NCI-H2227 (cell line): ENCODE results near the gene OTUB1.
"Not testable (repeated sequence)": the region's sequence is repeated elsewhere in the genome, so short reads cannot be mapped to it uniquely, and the experiment has no call there.

Source experiments
- DNase-seq: peaks from one replicate; lab custom pipeline; 2025; ENCODE audit not compliant: unreplicated experiment; lab: John Stamatoyannopoulos, UW

Gene OTUB1, protein sequence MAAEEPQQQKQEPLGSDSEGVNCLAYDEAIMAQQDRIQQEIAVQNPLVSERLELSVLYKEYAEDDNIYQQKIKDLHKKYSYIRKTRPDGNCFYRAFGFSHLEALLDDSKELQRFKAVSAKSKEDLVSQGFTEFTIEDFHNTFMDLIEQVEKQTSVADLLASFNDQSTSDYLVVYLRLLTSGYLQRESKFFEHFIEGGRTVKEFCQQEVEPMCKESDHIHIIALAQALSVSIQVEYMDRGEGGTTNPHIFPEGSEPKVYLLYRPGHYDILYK

DNA sequence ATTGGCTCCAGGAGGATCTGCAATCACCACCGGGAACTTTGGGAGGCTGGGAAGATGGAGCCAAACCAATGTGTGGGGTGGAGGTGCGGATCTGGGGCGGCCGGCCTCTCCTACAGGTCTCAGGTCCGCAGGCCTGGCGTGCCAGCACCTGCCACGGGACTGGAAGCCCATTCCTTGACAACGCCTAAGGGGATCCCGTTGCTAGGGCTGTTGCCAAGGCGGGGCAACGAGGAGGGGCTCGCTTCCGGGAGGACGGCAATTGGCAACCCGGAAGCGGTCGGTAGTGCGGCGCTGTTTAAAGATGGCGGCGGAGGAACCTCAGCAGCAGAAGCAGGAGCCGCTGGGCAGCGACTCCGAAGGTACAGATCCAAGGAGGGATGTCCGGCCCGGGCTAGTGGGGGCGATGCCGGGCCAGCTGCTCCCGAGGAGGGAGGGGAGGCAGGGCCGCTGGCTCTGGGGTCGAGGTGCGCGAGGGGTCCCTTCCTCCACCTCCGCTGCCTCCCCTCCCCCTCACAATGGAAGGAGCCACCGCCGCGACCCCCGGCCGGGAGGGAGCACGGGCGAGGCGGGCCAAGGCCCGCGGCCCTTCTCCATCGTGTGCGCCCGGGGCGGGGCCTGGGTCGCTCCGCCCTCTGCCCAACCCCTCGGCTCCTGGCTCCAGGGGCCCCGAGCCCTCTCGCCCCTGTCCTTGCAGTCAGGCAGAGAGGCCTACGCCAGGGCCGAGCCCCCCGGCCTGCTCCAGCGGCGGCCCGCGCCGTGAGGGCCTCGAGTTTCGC lies at the start of gene OTUB1:
Gene OTUB1 (plus strand): TSS at position 283 of the 776 bp plus-strand sequence. CDS start 19 bp downstream, at position 302.
- DNase-seq: peak; percentile 97

DNA sequence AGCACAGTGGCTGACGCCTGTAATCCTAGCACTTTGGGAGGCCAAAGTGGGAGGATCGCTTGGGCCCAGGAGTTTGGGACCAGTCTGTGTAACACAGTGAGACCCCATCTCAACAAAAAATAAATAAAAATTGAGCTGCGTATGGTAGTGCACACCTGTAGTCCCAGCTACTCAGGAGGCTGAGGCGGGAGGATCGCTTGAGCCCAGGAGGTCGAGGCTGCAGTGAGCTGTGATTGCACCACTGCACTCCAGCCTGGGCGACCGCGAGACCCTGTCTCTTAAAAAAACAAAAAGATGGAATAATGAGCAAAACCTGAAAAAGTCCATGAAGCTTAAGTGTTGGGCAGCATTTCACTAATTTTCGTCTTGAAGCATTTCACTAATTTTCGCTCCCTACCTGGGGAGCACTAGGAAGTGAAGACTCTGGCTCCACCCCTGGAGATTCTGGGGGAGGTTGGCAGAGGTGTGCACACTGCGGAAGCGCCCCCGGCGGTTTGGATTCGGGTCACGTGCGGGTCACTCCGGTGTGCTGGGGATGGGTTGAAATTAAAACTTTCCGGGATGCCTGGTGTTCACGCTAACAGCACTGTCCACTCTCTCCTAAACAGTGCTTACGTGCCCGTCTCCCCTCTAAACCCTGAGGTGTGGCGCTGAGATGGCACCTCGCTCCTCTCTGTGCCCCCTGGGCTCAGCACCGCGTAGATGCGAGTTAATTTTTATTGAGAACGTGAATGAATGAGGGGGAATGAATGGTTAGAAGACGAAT lies 48.3 kb upstream of the OTUB1 start:
- DNase-seq: peak; percentile 67

DNA sequence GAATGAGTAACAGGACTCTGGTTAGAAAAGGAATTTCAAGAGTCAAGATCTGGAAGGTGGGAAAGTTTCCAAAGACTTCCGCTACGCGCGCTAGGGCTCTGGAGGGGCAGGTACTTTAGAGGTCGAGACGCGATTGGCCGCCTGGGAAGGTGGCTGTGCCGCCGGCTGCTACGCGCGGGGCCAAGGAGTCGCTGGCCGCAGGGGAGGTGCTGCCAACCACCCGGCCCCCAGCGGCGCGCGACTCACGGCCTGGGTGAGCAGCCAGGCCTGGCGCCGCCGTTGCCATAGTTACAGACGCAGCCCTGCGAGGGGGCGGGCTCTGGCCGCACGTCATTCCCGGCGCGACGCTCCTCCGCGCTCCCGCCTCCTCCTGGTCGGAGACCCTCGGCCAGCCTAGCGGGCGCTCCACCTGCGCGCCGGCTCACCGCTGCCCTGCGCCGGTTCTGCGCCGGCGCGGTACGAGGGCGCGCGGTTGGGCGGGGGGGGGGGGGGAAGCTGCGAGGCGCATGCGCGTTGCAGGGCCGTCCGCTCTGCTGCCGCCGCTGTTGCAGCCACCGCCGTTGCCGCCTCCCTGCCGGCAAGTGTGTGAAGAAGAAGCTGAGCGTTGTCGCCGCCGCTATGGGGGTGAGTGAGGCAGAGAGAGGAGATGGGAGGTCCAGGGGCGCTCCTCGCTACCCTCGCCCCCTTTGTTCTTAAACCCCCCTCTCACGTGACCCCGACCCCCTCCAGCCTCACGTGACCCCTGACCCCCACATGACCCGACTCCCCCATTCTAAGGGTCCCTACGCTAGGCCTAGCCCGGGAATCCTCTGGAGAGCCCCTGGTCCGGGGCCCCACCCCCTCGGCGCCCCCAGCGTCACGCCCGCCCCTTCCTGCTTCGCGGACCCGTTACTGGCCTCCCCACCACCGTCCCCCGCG lies 47.5 kb upstream of the OTUB1 start, which contains the start of gene NAA40:
Gene NAA40 (plus strand): TSS at position 524 of the 918 bp plus-strand sequence. CDS start 95 bp downstream, at position 619.
- DNase-seq: peak; percentile 98

DNA sequence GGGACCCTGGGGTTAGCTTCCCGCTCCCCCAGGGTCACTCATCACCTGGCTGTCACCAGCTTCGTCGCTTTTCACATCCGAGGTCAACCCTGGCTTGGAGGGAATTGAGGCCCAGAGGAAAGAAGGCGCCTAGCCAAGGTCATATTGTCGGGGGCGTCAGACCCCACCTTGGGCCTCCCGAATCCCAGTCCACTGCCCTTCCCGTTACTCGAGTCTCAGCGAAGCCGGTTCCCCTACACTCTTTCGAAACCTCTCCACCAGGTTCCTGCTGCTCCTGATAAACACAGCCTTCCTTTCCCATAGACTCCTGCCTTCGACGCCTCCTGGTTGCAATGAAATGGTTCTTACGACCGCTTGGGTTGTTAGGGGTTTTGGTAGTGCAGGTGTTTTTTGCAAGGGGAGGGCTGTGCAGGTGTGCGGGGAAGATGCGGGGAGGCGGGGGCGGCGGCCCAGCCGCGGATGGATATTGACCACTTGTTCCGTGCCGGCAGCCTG lies 46.8 kb upstream of the OTUB1 start:
- DNase-seq: peak; percentile 54

DNA sequence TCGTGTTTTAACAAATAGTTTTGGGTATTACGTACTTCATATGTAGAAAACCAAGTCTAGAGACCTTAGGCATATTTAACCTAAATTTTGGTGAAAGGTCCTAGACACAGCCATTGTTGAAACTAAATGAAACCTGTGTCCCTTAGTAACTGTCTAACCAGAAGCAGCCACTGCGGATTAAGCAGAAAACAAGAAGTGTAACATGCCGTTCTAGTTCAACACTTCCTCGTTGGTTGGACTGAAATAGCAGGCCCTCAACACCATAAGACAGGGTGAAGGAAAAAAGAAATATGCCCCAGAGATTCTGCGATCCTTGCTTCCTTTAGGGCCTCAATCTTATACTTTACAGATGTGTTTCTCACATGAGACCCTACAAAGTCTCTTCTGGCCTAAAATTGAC lies 45.5 kb upstream of the OTUB1 start:
- no peak for DNase-seq

DNA sequence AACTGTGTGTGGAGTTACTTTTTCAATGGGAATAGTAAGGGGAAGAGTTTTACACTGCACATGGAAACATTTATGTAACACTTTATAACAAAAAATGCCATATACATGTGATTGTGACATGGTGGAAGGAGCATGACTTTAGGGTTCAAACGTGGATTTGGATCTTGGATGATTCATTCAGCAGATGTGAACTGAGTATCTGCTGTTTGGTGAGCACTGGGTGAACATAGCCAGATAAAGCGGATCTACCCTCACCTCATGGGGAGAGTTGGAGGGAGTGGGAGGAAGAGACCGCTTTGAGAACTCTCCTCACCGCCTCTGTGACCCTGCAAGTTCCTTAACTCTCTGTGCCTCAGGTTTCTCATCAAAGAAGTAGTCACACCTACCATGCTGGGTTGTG lies 44.3 kb upstream of the OTUB1 start:
- DNase-seq: no peak

DNA sequence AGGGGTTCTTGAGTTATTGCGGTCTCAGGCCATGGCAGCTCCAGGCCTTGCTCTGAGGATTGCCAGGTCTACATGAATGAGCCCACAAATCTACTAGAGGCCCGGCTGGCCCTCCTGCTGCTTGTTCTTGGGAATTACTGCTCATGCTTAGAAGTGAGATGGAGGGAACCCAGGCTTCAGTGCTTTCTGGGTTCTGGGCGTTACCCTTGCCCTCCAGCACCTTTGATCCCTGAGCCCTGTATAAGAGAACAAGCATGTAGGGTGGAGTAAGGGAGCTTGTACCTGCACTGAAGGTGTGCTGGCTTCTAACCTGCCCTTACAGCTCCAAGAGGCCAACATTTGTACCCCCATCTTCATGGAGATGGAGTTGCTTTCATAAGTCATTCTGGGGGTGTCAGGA lies 43.4 kb upstream of the OTUB1 start:
- no peak for DNase-seq

DNA sequence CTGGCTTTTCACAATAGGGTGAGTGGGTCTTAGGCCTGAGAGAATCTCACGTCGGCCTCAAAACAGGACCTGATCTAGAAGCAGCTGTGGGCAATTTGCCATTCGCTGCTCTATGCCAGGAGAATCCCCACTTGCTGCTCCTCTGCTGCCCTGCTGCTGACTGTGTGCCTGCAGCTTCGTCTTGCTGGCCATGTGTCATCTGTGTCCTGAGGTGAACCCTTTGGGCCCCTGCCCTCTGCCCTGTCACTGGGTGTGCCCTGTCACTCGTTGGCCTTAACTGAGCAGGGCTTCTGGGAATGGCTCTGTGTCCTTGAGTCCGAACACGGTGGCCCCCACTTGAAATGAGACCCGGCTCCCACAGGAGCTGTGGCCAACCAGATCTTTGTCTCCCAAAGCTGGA lies 41.3 kb upstream of the OTUB1 start:
- DNase-seq: no peak

DNA sequence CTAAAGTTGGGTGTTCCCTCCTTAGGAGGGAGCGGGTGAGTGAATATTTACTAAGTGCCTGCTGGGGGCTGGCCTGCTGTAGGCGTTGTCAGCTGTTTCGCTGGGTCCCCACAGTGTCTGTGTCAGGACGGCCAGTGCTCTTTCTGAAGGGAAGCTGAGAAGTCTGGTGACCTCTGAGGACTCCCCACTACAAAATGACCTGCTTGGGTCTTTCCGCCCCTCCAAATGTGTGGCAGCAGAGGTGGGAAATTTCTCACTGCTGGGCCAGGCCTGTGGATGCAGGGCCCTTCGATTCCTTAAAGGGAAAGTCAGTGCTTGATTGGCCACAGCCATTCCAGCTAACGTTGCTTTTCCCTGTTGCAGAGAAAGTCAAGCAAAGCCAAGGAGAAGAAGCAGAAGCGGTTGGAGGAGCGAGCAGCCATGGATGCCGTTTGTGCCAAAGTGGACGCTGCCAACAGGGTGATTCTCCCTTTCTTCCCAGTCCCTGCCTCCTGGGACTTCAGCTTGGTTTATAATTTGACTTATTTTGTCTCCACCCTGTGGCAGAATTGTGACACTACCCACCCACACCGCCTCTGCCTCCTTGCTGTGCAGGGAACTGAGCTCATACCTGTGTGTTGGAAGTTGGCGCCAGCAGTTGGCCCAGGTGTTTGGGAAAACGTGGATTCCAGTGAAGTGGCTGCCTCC lies 40.6 kb upstream of the OTUB1 start:
- peak; percentile 80 for DNase-seq

DNA sequence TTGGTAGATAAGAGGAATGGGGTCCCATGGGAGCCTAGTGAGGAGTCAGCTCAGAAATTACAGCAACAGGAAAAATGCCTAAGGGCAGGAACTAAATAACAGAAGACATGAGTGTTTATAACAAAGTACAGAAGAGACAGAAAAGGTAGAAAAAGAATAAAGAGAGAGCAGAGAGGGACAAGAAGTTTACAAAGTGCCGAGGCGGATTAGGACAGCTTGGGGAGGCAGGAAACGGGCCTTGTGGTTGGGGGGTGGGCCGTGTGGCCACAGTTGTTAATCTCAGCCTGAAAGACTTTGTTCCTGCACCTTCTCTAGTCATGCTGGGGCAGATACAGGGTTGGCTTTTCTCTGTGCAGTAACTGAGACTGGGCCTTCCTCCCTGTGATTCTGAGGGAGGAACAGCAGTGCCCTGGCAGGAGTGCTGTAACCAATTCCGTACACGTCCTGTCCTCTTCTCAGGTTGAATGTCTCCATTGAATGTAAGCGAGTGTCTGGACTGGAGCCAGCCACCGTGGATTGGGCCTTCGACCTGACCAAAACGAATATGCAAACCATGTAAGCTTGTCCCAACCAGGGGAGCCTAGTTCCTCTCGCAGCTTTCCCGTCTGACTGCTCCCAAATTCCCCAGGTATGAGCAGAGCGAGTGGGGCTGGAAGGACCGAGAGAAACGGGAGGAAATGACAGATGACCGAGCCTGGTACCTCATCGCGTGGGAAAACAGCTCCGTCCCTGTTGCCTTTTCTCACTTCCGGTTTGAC lies 34.3 kb upstream of the OTUB1 start:
- DNase-seq: no peak

DNA sequence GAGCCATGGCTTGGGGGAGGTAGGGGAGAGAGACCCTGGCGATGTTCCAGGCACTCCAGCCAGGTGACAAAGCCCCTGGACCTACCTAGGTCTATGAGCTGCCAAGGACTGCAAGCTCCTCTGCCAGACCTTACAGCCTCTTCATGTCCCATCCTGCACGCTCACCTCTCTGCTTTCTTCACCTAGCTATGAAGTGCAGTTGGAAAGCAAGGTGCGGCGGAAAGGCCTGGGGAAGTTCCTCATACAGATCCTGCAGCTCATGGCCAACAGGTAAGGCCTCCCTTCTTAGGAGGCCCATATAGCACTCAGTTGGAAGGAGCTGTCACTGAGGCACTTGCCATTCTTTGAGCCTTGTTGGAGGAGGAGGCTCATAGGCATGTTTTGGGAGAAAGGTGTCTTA lies 33.7 kb upstream of the OTUB1 start:
- DNase-seq: no peak

DNA sequence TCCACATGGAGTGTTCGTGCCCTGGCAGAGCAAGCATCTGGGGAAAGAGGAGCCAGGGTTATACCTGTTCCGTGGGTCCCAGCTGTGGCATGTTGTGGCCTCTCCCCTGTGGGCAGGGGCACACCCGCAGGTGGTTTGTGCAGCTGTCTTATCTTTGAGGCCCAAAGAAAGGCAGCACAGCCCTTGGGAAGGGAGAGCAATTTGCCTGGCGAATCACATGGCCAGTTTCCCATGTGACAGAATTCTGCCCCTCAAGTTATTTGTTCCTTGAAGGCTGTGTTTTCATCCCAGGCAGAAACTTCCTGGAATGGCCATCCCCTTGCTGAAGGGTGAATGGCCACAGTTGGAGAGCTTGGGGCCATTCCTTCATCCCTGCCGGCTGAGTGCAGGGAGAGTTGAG lies 28.2 kb upstream of the OTUB1 start:
- no peak for DNase-seq

DNA sequence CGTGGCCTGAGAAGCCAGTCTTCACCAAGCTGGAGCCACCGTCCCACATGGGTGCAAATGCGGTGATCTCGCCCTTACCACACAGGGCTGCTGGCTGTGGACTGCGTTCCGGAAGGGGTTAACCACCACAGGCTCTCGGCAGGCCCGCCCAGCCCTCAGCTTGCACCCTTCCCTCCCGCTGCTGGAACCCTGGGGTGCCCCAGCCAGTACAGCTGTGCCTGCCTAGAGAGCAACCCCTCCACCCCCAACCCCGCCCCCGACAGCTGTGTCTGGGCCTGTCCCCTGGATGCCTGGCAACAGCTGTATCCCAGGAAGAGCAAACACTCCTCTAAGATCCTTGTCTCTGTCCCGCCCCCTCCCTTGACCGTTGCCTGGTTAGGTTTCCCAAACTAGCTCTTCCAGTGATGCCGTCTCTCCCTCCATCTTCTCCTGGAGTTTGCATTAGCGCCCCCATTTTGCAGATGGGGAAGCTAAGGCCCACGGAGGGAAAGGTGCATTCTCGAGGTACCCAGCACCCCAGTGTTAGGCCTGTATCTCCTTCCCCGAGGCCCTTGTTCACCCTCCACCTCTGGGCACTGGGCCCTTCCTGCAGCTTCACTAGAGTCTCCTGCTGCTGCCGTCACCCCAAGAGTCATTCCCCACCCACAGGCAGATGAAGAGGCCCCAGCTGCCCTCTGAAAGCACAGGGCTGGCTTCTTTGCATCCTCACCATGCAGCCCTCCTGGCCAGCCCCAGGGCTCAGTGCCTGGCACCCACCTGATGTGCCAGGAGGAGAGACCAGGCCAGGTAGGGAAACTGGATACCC lies 24.4 kb upstream of the OTUB1 start:
- peak; percentile 66 for DNase-seq

DNA sequence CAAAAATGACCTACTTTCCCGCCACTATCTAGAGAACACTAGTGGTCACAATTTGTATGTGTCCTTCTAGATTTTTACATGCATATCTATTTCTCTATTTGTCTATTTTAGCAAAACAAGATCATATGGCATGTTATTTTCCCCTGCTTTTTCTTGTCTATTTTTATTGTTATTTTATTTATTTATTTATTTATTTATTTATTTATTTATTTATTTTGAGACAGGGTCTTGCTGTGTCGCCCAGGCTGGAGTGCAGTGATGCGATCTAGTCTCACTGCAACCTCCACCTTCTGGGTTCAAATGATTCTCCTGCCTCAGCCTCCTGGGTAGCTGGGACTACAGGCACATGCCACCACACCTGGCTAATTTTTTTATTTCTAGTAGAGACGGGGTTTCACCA lies 22.3 kb upstream of the OTUB1 start:
- DNase-seq: not testable (repeated sequence)

DNA sequence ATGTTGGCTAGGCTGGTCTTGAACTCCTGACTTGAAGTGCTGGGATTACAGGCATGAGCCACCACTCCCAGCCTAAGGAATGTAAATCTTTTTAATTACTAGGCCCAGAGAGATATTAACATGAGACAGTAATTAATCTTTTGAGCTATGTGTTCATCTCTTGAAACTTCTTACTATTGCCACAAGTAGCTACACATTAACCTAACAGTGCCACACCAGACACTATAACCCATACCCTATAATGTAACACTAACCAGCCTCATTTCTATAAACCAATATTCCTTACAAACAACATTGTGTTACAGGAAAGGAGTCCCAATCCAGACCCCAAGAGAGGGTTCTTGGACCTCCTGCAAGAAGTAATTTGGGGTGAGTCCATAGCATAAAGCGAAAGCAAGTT lies 19.8 kb upstream of the OTUB1 start:
- no peak for DNase-seq

DNA sequence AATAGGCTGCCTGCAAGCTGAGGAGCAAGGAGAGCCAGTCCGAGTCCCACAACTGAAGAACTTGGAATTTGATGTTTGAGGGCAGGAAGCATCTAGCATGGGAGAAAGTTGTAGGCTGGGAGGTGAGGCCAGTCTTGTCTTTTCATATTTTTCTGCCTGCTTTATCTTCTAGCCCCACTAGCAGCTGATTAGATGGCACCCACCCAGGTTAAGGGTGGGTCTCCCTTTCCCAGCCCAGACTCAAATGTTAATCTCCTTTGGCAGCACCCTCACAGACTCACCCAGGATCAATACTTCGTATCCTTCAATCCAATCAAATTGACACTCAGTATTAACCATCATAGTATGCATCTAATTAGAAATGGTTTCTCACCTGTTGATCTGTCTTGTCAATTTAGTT lies 16.8 kb upstream of the OTUB1 start:
- DNase-seq: no peak

DNA sequence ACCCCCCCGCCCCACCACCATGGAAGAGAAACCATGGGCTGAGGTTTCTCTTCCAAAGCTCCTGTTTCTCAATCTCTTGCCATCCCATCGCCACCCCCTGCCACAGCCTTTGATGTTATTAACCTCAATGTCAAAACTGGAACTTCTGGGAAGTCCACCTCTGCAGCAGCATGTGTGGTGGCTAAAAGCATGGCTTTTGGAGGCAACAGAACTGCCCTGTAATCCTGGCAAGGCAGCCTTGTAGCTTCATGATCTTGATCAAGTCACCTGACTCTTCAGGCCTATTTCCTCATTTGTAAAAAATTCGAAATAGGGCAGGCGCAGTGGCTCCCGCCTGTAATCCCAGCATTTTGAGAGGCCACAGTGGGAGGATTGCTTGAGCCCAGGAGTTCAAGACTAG lies 15.3 kb upstream of the OTUB1 start:
- DNase-seq: no peak

DNA sequence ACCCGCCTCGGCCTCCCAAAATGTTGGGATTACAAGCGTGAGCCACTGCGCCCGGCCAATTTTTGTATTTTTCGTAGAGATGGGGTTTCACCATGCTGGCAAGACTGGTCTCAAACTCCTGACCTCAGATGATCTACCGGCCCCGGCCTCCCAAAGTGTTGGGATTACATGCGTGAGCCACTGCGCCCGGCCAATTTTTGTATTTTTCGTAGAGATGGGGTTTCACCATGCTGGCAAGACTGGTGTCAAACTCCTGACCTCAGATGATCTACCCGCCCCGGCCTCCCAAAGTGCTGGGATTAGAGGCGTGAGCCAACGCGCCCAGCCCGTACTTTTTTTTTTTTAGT lies 12.4 kb upstream of the OTUB1 start:
- DNase-seq: not testable (repeated sequence)
